Measurements from ENCODE around the gene PLCG1.

Gene PLCG1

DNA sequence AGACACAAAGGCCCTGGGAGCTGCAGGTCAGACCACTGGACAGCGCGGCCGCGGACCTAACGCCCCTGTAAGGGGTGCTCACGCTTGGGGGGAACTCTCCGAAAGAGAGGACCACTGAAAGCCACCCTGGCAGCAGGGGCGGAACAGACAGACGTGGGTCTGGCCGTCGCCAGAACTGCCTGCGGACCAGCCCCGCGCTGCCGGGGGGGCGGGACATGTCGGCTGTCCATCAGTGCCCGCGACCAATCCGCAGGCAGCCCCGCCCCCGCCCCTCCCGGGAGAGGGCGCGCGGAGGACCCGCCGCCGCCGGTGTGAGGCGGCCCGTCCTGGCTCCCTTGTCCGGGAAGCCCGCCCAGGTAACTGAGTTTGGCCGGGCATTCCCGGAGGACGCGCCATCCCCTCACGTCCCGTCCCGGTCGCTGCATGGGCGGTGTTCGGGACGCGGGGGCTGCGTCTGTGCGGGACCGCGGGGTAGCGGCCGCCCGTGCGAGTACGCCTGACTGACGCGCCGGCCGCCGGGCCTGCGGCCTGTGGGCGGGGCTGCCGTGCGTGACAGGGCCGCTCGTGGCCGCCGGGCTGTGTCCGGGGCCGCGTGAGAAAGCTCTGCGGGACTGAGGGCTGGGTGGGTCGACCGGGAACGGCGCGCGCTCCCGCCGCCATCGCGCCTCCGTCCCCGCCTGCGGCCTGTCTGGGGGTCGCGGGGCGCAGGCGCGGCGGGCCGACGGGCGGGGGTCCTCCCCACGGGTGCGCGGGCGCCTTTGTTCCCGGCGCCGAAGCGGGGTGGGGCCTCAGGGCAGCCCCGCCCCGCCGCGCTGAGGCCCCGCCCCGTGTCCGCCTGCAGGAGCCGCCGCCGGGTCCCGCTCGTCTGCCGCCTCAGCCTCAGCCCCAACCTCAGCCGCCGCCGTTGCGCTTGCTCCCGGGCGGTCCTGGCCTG lies at the start of gene PLCG1:
Gene PLCG1 (plus strand): TSS at position 864 of the 934 bp plus-strand sequence. CDS start 99 bp downstream, outside the sequence.
- in situ Hi-C loops (cut with MboI; ENCODE audit: low sequenced_read_pairs, unreplicated experiment): no loop called here
- TF ChIP-seq, protein P1, sequence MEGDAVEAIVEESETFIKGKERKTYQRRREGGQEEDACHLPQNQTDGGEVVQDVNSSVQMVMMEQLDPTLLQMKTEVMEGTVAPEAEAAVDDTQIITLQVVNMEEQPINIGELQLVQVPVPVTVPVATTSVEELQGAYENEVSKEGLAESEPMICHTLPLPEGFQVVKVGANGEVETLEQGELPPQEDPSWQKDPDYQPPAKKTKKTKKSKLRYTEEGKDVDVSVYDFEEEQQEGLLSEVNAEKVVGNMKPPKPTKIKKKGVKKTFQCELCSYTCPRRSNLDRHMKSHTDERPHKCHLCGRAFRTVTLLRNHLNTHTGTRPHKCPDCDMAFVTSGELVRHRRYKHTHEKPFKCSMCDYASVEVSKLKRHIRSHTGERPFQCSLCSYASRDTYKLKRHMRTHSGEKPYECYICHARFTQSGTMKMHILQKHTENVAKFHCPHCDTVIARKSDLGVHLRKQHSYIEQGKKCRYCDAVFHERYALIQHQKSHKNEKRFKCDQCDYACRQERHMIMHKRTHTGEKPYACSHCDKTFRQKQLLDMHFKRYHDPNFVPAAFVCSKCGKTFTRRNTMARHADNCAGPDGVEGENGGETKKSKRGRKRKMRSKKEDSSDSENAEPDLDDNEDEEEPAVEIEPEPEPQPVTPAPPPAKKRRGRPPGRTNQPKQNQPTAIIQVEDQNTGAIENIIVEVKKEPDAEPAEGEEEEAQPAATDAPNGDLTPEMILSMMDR (IDR thresholded peaks at IDR 0.05; ENCODE audit: borderline replicate concordance, control extremely low read depth, extremely low read depth, insufficient read depth, missing control alignments): no peak
- peak; percentile 95 for DNase-seq (ENCODE audit: low spot score)

DNA sequence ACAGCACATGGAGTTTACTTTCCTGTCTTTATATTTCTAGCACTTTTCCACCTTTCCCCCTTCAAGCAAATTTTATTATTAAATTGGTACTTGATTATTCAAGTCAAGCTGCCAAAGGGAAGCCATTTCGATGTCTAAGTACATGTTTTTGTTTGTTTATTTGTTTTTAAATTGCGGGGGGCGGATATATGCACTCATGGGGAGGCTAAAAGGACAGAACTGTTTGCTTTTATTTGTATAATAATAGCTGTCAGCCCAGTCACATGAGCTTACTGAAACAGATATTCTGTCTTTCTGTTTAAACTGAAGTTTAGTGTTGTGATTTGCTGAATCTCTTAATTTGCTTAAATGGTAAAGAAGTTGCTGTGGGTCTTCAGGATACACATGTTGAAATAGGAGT lies 49.6 kb upstream of the PLCG1 start:
- in situ Hi-C loops (cut with MboI; ENCODE audit: low sequenced_read_pairs, unreplicated experiment): loop anchor here (25.0 kb wide), 1 partner anchor 325 kb away; no protein-coding TSS in a partner anchor
- TF ChIP-seq, protein P1 (IDR thresholded peaks at IDR 0.05; ENCODE audit: borderline replicate concordance, control extremely low read depth, extremely low read depth, insufficient read depth, missing control alignments): no peak
- no peak for DNase-seq (ENCODE audit: low spot score)

DNA sequence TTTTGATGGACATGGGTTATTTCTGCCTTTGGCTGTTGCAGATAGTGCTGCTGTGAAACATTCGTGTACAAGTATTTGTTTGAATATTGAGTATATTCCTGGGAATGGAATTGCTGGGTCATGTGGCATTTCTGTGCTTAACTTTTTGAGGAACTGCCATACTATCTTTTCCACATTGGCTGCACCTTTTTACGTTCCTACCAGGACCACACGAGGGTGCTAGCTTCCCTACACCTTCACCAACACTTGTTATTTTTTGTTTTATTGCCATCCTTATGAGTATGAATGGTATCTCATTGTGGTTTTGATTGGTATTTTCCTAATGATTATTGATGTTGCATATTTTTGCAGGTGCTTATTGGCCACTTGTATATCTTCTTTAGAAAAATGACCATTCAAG lies 47.8 kb upstream of the PLCG1 start:
- in situ Hi-C loops (cut with MboI; ENCODE audit: low sequenced_read_pairs, unreplicated experiment): loop anchor here (25.0 kb wide), 1 partner anchor 327 kb away; no protein-coding TSS in a partner anchor
- TF ChIP-seq, protein P1 (IDR thresholded peaks at IDR 0.05; ENCODE audit: borderline replicate concordance, control extremely low read depth, extremely low read depth, insufficient read depth, missing control alignments): no peak
- no peak for DNase-seq (ENCODE audit: low spot score)

DNA sequence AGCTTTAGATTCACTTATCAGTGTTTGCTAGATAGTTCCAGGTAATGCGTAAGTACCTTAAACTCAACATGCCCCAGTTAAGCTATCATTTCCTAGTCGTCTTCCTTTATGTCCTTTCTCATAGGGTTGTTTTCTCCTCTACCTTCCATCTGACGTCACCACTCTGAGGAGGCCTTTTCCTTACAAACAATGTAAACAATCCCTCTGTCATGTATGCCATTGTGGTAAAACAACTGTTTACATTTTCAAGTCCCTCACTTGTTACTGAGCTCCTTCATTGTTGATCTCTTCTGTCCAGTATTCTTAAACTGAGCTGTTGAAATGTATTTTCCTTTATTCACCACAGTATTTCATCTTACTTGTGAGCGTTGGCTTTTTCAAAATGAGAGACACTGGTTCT lies 45.4 kb upstream of the PLCG1 start:
- DNase-seq (ENCODE audit: low spot score): no peak
- in situ Hi-C loops (cut with MboI; ENCODE audit: low sequenced_read_pairs, unreplicated experiment): loop anchor here (10.0 to 25.0 kb wide), 2 partner anchors 117 to 330 kb away; no protein-coding TSS in a partner anchor
- TF ChIP-seq, protein P1 (IDR thresholded peaks at IDR 0.05; ENCODE audit: borderline replicate concordance, control extremely low read depth, extremely low read depth, insufficient read depth, missing control alignments): no peak

DNA sequence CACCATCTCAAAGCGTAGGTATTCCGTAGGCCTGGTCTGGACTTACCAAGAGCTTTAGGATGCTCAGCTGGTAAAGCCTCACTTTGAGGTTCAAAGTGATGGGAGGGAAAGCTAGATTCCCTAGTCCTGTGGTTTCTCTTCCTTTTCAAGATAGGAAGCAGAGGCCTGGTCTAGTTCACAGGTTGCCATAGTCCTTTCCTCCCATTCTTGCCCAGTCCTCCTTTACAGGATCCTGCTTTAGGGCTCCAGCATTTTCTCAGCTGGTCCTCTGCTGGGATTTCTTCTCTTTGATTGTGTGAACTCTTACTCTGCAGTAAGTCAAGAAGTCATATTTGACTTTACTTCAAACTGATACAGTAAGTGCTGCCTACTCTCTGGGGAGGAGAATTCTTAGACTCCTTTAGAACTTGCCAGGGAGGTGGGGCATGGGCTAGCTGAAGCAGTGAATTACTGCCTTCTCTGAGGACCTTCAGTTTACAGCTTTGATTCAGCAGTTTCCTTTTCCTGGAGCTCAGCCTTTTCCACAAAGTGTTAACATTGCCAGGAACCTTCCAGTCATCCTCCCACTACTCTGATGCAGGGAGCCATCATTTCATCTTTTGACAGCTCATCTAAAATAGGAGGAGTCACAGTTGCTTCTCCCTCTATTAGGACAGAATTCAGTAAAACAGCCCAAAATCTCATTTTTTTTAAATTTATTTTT lies 42.8 kb upstream of the PLCG1 start:
- TF ChIP-seq, protein P1 (IDR thresholded peaks at IDR 0.05; ENCODE audit: borderline replicate concordance, control extremely low read depth, extremely low read depth, insufficient read depth, missing control alignments): no peak
- no peak for DNase-seq (ENCODE audit: low spot score)
- in situ Hi-C loops (cut with MboI; ENCODE audit: low sequenced_read_pairs, unreplicated experiment): loop anchor here (10.0 to 25.0 kb wide), 2 partner anchors 120 to 332 kb away; no protein-coding TSS in a partner anchor
